Activated naive CD4-positive, alpha-beta T cell treated with anti-CD3 and anti-CD28 coated beads, Interleukin-2, amount 10 ng/mL, durations not matched to agents 7 days and 5 days (primary cell): ENCODE data around the gene ETV3.

ENCODE experiments used
- CTCF ChIA-PET: fragments of 350-600 bp; sonication (Branson Sonifier 250); formaldehyde crosslinking; loops from one replicate; lab custom pipeline; 2021; ENCODE audit warnings: antibody characterized with exemption; lab: Charles Lee
- DNase-seq: peaks from one replicate; pipeline ENCODE4 v3.0.0-alpha.2; 2020
- H3K27ac Mint-ChIP-seq: one replicate; pipeline ENCODE4 v1.8.0; 2021; ENCODE audit warnings: mild to moderate bottlenecking, moderate library complexity, mixed read lengths
- H3K27me3 Mint-ChIP-seq: one replicate; pipeline ENCODE4 v1.8.0; 2021; ENCODE audit warnings: mild to moderate bottlenecking, mixed read lengths
- H3K36me3 Mint-ChIP-seq: one replicate; pipeline ENCODE4 v1.8.0; 2021; ENCODE audit warnings: mixed read lengths
- H3K4me1 Mint-ChIP-seq: one replicate; pipeline ENCODE4 v1.8.0; 2021; ENCODE audit warnings: mixed read lengths
- H3K4me3 Mint-ChIP-seq: one replicate; pipeline ENCODE4 v1.8.0; 2021; ENCODE audit warnings: mild to moderate bottlenecking, moderate library complexity, mixed read lengths
- H3K9me3 Mint-ChIP-seq: one replicate; pipeline ENCODE4 v1.8.0; 2021; ENCODE audit warnings: mixed read lengths

The ETV3 gene

DNA sequence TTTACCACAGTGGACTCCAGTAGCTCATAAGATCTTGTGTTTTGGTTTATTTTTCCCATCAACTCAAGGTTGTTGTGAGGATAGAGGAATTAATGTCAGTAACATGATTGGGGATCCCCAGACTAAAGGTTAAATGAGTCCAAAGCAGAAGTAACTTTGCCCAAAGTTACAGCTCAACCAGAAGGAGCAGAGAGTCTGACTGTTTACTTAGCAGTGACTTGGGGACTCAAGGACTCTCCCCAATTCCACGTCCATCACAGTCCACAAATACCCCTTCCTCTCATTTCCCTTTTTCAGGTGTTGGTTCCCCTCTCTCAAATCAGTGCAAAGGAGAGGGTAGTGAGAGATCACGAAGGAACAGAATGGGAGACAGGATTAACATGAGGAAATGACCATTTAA, 4.0 kb upstream of the ETV3 start:
- H3K27me3 Mint-ChIP-seq, result peaks cover 26% of the 10 kb centered on the region
- H3K36me3 Mint-ChIP-seq, result peaks cover 6% of the 10 kb centered on the region
- H3K4me3 Mint-ChIP-seq, result no peak overlapping the region
- CTCF ChIA-PET, result interaction anchor here (0.9 to 1.9 kb wide), 5 partner anchors 11 to 52 kb away, joined by 3 to 9 read pairs (median 4); no protein-coding TSS in a partner anchor
- H3K4me1 Mint-ChIP-seq, result peaks cover 18% of the 10 kb centered on the region
- no peak overlapping the region for H3K27ac Mint-ChIP-seq
- no peaks in the 10 kb centered on the region for H3K9me3 Mint-ChIP-seq
- DNase-seq, result no peak

DNA sequence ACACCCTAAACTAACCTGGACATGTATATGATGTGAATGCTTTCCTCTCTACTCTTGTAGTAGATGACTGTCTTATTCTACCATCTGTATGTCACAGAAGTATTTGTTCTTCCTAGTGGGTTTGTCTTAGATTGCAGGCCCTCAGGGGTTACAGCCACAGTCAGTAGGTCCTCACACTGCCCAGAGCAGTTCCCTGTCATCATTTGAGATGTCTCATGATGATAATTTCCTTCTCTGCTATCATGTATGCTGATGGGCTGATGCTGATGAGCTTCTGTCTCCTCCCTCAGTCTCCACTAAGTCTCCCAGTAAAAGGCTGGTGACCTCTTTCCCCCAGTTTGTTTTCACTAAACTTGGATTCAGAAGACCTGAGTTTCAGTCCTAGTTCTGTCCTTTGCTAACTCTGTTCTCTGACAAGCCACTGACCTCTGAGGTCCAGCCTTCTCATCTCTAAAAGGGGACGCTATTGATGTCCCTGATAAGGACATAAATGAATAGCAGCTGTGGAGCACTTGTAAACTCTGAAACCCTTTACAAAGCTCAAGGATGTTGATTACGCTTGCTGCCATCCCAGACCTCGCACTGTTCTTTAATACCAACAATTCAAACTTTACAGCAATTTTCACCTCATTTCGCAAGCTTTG, 3.1 kb upstream of the ETV3 start:
- DNase-seq, result no peak
- no peaks in the 10 kb centered on the region for H3K9me3 Mint-ChIP-seq
- H3K36me3 Mint-ChIP-seq, result peaks cover 10% of the 10 kb centered on the region
- H3K4me3 Mint-ChIP-seq, result no peak overlapping the region
- peaks cover 23% of the 10 kb centered on the region for H3K27me3 Mint-ChIP-seq
- CTCF ChIA-PET, result interaction anchor here (1.5 to 1.9 kb wide), 4 partner anchors 12 to 51 kb away, joined by 4 to 9 read pairs (median 5); no protein-coding TSS in a partner anchor
- H3K4me1 Mint-ChIP-seq, result peaks cover 27% of the 10 kb centered on the region
- H3K27ac Mint-ChIP-seq, result no peak overlapping the region

DNA sequence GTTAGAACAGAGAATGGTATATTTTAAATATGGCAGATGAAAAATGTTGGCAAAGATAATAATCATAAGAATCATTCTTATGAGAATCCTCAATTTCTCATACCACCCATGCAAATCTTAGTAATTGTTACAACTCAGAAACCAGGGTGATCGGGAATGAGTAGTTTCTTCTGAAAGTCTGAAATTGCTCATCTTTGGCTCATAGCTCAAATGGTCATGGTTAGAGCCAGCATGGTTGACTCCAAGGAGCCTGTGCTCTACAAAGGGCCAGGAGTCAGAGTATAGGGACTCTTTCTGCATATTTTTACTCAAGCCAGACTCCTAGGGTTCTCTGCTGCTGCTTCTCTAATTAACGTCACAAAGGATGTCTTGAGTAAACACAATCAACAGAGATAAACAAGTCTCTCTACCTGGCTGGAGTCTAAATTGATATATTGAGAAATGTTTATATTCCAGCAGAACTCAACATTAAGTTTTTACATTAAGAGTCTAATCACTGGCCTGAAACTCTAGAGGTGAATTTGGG, 1.9 kb upstream of the ETV3 start:
- Mint-ChIP-seq H3K27me3 (peaks cover 22% of the 10 kb centered on the region), H3K27ac (peak overlapping the region; percentile 29)

DNA sequence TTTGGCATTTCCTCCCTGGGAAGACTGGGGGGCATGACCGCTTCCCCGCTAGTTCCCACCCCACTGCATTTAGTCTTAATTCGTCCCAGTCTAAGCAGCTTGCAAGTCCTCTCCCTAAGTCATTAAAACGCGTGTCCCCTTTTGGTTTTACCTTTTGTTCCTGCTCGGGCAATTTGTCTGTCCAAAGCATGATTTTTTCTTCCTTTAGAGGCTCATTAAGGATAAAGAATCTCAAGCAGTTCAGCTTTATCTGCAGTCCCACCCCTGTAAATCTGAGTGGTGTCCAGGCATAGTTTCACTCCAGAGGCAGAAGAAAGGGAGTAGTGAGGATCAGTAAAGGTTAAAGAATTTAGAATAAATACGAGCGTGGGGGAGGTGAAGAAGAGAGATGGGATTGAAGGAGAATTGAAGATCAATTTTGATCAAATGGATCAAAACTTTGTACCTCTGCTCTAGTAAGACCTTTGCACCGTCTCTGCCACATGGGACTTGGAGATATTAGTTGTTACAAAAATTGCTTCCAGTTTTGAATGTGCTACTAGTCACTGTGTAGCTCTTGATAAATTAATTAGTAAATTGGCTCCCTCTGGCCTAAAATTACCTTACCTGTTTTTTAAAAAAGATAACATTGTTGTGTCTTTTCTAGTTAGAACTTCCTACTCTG, 989 bp upstream of the ETV3 start:
- H3K27me3 Mint-ChIP-seq, result peaks cover 13% of the 10 kb centered on the region
- CTCF ChIA-PET, result interaction anchor here (0.9 to 3.0 kb wide), 6 partner anchors 10 to 65 kb away, joined by 3 to 18 read pairs (median 4); no protein-coding TSS in a partner anchor
- peak overlapping the region; percentile 85 for H3K27ac Mint-ChIP-seq
- DNase-seq, result no peak
- H3K36me3 Mint-ChIP-seq, result peaks cover 32% of the 10 kb centered on the region
- H3K4me3 Mint-ChIP-seq, result peak overlapping the region; percentile 97
- peaks cover 49% of the 10 kb centered on the region for H3K4me1 Mint-ChIP-seq
- no peaks in the 10 kb centered on the region for H3K9me3 Mint-ChIP-seq

More for the DNA sequence above, 1.9 kb upstream of the ETV3 start:
- H3K4me3 Mint-ChIP-seq, result no peak overlapping the region
- CTCF ChIA-PET, result interaction anchor here (1.0 to 3.0 kb wide), 4 partner anchors 9 to 50 kb away, joined by 4 to 18 read pairs (median 6); no protein-coding TSS in a partner anchor
- peaks cover 22% of the 10 kb centered on the region for H3K36me3 Mint-ChIP-seq
- DNase-seq, result no peak
- peaks cover 39% of the 10 kb centered on the region for H3K4me1 Mint-ChIP-seq
- no peaks in the 10 kb centered on the region for H3K9me3 Mint-ChIP-seq

DNA sequence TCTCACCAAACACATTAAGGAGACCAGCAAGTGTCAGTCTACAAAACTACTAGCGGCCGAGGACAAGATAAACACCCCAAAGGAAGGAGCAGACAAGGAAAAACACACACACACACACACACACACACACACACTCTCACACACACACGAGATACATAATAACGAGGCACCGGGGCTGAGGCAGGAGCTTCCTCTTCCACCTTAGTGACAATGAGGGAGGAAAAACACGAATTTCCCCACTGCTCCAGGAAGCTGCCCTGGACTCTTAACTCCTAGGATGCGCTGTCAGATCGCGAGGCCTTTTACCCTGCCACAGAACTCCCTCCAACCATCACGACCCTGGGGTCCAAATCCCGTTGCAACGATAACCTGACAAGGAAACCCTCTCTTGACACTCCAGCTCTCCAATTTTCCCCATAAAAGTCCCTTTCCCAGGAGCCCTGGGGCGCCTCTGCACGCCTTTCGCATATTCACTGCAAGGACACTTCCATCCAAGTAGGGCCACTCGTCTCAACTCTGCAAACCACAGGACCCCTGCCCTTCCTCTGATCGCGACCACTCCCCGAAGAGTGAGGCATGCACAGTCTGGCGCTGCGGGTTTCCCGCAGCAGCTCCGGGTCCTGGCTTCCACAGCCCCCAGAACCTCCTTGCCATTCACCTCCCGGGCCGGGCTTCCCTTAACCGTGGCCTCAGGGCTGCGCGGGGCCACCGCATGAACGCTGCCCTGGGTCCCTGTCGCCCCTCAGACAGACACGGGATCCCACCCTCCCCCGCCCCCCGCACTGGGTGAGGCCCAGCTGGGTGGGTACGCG, 581 bp downstream of the ETV3 start:
- H3K27me3 Mint-ChIP-seq, result peaks cover 10% of the 10 kb centered on the region
- H3K27ac Mint-ChIP-seq, result peak overlapping the region; percentile 93
- CTCF ChIA-PET, result interaction anchor here (1.2 to 3.0 kb wide), 4 partner anchors 10 to 48 kb away, joined by 4 to 18 read pairs (median 6); no protein-coding TSS in a partner anchor
- H3K9me3 Mint-ChIP-seq, result no peaks in the 10 kb centered on the region
- peaks cover 48% of the 10 kb centered on the region for H3K36me3 Mint-ChIP-seq
- H3K4me1 Mint-ChIP-seq, result peaks cover 64% of the 10 kb centered on the region
- H3K4me3 Mint-ChIP-seq, result peak overlapping the region; percentile 97
- no peak for DNase-seq

DNA sequence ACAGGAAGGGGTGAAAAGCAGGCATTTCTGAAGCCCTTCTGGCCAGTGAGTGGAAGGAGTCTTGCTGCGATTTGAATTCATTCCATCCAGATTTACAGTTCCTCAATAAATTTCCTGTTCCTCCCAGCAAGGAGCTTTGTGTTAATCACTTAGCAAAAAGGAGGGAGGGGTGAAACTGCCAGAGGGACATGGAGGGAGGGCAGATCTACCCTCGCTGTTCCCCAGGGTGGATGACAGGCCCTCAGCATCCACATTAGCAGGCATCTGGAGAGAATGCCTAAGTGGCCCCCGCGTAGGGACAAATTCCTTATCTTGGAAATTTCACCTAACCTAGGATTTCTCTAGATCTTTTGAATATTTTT, 1.2 kb downstream of the ETV3 start:
- CTCF ChIA-PET, result interaction anchor here (1.0 to 3.0 kb wide), 5 partner anchors 11 to 47 kb away, joined by 3 to 18 read pairs (median 6); no protein-coding TSS in a partner anchor
- H3K27me3 Mint-ChIP-seq, result peaks cover 10% of the 10 kb centered on the region
- H3K27ac Mint-ChIP-seq, result peak overlapping the region; percentile 58
- peaks cover 53% of the 10 kb centered on the region for H3K36me3 Mint-ChIP-seq
- peaks cover 70% of the 10 kb centered on the region for H3K4me1 Mint-ChIP-seq
- peak overlapping the region; percentile 97 for H3K4me3 Mint-ChIP-seq
- DNase-seq, result no peak
- no peaks in the 10 kb centered on the region for H3K9me3 Mint-ChIP-seq

DNA sequence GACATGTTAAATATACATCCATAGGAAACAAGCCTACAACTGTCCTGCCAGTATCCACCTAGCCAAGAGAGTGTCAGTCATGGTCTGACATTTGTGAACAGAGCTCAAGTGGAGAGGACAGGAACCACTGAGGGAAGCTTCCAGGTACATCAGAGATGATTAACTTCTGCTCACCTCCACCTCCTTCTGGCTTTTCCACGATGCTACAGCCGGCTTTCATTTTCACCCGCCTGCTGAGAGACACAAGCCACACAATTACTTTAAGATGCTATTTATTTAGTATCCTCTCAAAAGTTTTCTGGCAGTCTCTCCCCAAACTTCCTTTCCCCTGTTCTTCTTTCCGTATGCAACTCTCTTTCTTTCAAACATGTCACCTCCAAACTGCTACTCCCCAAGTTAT, 2.1 kb downstream of the ETV3 start:
- peaks cover 79% of the 10 kb centered on the region for H3K4me1 Mint-ChIP-seq
- CTCF ChIA-PET, result interaction anchor here (0.7 to 3.5 kb wide), 7 partner anchors 11 to 46 kb away, joined by 3 to 31 read pairs (median 6); no protein-coding TSS in a partner anchor
- peak overlapping the region; percentile 2 for H3K27ac Mint-ChIP-seq
- no peaks in the 10 kb centered on the region for H3K9me3 Mint-ChIP-seq
- DNase-seq, result peak; percentile 44
- peak overlapping the region; percentile 97 for H3K4me3 Mint-ChIP-seq
- peaks cover 6% of the 10 kb centered on the region for H3K27me3 Mint-ChIP-seq
- peaks cover 62% of the 10 kb centered on the region for H3K36me3 Mint-ChIP-seq

DNA sequence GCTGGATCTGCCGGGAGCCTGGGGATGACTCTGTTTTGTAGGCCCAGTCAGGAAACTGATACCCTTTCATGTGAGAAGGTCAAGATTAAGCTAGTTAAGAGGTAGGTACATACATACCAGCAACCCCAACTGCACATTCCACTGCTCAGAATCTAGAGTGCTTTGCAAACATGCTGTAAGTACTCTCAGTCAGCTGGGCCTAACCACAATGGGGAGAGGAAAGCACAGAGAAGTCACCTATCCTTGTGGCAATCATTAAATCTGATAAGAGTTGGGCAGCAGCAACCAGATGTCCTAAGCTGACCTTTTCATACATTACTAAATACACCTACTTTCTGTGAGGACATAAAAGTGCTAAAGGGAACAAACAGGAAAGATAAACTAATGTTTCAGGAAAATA, 2.5 kb downstream of the ETV3 start:
- Mint-ChIP-seq H3K27ac (peak overlapping the region; percentile 24), H3K4me3 (peak overlapping the region; percentile 97), H3K4me1 (peaks cover 83% of the 10 kb centered on the region), H3K9me3 (no peaks in the 10 kb centered on the region), H3K36me3 (peaks cover 66% of the 10 kb centered on the region), H3K27me3 (peaks cover 3% of the 10 kb centered on the region)
- DNase-seq, result no peak
- CTCF ChIA-PET, result interaction anchor here (0.7 to 3.5 kb wide), 8 partner anchors 10 to 85 kb away, joined by 3 to 31 read pairs (median 6); no protein-coding TSS in a partner anchor

DNA sequence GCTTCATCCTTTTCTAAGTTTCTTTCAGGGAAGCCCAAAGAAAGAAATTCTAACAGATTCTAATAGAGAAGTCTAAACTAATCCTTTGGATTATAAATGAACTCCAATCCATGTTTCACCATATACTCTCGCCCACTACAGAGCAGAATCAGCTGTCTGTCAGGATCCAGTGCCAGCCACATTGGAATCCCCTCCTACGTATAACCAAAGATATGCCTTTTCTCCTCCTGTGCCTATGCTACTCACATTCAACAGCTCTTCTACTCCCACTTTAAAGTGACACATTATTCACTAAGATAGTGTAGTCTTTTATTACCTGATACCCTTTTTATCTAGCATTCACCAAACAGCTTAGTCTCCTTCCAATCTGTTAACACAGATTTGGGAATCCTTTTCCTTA, 3.1 kb downstream of the ETV3 start:
- no peaks in the 10 kb centered on the region for H3K27me3 Mint-ChIP-seq
- peak overlapping the region; percentile 97 for H3K4me3 Mint-ChIP-seq
- H3K4me1 Mint-ChIP-seq, result peaks cover 86% of the 10 kb centered on the region
- H3K9me3 Mint-ChIP-seq, result no peaks in the 10 kb centered on the region
- DNase-seq, result no peak
- H3K36me3 Mint-ChIP-seq, result peaks cover 70% of the 10 kb centered on the region
- peak overlapping the region; percentile 29 for H3K27ac Mint-ChIP-seq
- CTCF ChIA-PET, result interaction anchor here (0.7 to 4.0 kb wide), 9 partner anchors 10 to 85 kb away, joined by 3 to 31 read pairs (median 6); no protein-coding TSS in a partner anchor

DNA sequence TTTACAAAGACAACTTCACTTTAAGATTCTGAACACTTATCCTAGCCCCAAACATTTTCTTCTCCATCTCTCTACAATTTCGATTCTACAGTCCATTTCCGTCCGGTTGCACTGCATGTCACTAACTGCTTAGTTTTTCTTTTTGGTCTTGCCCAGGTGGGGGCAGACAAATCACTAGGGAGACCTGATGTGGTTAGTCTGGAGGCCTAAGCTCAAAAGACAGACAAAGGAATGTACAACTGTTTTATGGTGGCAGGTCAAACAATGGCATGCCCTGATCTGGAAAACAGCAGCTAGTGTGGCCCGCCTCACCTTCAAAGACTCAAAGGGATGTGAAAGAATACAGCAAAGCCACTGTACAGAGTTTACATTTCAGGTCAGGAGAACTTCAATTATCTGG, 3.8 kb downstream of the ETV3 start:
- no peak for DNase-seq
- H3K4me1 Mint-ChIP-seq, result peaks cover 81% of the 10 kb centered on the region
- H3K27ac Mint-ChIP-seq, result peak overlapping the region; percentile 86
- CTCF ChIA-PET, result interaction anchor here (0.7 to 4.0 kb wide), 5 partner anchors 10 to 44 kb away, joined by 3 to 31 read pairs (median 5); no protein-coding TSS in a partner anchor
- H3K27me3 Mint-ChIP-seq, result no peaks in the 10 kb centered on the region
- peaks cover 72% of the 10 kb centered on the region for H3K36me3 Mint-ChIP-seq
- peak overlapping the region; percentile 21 for H3K4me3 Mint-ChIP-seq
- H3K9me3 Mint-ChIP-seq, result no peaks in the 10 kb centered on the region

DNA sequence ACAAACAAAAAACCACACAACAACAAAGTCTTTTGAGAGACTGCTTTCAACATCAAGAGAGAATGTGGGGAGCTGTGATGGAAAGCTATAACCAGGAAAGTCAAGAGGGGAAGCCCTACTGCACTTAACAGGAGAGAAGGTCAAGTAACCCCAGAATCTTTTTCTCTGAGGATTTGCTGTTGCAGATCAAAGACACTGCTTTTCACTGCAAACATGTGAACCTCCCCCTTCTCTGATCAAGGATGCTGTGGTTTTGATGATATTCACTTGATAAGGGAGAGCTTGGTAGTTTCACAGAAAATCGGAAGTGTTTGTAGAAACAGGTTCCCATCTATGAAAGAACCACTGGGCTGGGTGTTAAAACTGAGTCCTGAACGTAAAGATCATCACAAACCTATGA, 4.8 kb downstream of the ETV3 start:
- Mint-ChIP-seq H3K36me3 (peaks cover 76% of the 10 kb centered on the region), H3K9me3 (no peaks in the 10 kb centered on the region), H3K4me3 (peak overlapping the region; percentile 21), H3K27me3 (no peaks in the 10 kb centered on the region), H3K27ac (peak overlapping the region; percentile 86), H3K4me1 (peaks cover 73% of the 10 kb centered on the region)
- CTCF ChIA-PET, result interaction anchor here (1.3 to 4.0 kb wide), 3 partner anchors 9 to 43 kb away, joined by 5 to 31 read pairs (median 16); no protein-coding TSS in a partner anchor
- no peak for DNase-seq

DNA sequence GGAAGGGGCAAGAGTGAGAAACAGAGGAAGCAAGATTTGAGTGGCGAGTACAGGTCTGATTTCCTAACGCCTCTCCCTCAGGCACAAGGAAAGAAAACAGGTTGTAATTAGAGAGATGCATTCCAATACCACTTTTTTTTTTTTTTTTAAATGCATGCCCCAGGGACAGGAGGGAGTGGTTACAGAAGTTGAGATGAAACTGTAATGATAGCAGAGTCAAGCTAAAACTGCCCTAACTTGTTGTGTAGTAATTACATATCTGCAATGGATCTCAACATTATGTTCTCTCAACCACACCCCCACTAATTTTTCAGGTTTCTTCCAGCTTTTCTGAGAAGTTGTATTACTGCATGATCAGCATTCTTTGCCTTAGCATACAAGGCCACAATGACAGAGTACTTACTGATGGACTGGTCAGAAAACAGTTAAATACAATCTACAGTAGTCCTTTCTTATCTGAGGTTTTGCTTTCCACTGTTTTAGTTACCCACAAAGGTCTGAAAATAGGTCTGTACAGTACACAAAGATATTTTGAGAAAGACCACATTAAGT, 5.5 kb downstream of the ETV3 start:
- Mint-ChIP-seq H3K9me3 (no peaks in the 10 kb centered on the region), H3K4me1 (peaks cover 78% of the 10 kb centered on the region), H3K27me3 (no peaks in the 10 kb centered on the region), H3K4me3 (peak overlapping the region; percentile 32), H3K27ac (peak overlapping the region; percentile 86), H3K36me3 (peaks cover 82% of the 10 kb centered on the region)
- CTCF ChIA-PET, result interaction anchor here (4.0 kb wide), 1 partner anchor 42 kb away, joined by 16 read pairs; no protein-coding TSS in a partner anchor
- DNase-seq, result no peak

DNA sequence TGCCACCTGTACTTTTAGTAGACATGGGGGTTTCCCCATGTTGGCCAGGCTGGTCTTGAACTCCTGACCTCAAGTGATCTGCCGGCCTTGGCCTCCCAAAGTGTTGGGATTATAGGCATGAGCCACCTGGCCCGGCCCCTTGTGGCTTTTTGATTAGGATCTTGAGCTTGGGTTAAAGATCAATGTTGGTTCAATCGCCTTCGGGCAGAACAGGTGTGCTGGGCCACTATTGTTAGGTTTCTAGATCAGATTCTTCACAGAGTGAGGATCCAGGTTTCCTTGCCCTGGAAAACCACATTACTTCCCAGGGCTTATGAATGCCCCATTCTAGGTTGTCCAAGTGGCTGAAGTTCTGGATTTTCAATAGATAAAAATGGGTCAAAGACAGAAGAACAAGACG, 6.1 kb downstream of the ETV3 start:
- Mint-ChIP-seq H3K4me1 (peaks cover 73% of the 10 kb centered on the region), H3K27ac (peak overlapping the region; percentile 51), H3K4me3 (peak overlapping the region; percentile 32), H3K27me3 (no peaks in the 10 kb centered on the region), H3K36me3 (peaks cover 82% of the 10 kb centered on the region), H3K9me3 (no peaks in the 10 kb centered on the region)
- CTCF ChIA-PET, result interaction anchor here (1.4 to 4.0 kb wide), 2 partner anchors 24 to 42 kb away, joined by 6 to 16 read pairs; no protein-coding TSS in a partner anchor
- DNase-seq, result no peak
